HG03103 (cell line): ENCODE data around the gene BAMBI.

Source experiments
- ATAC-seq: cut with Tn5 transposase; IDR thresholded peaks from one replicate; pipeline ENCODE4 v1.9.1; 2021; ENCODE audit warnings: low read depth; ENCODE audit not compliant: unreplicated experiment

Gene BAMBI

DNA sequence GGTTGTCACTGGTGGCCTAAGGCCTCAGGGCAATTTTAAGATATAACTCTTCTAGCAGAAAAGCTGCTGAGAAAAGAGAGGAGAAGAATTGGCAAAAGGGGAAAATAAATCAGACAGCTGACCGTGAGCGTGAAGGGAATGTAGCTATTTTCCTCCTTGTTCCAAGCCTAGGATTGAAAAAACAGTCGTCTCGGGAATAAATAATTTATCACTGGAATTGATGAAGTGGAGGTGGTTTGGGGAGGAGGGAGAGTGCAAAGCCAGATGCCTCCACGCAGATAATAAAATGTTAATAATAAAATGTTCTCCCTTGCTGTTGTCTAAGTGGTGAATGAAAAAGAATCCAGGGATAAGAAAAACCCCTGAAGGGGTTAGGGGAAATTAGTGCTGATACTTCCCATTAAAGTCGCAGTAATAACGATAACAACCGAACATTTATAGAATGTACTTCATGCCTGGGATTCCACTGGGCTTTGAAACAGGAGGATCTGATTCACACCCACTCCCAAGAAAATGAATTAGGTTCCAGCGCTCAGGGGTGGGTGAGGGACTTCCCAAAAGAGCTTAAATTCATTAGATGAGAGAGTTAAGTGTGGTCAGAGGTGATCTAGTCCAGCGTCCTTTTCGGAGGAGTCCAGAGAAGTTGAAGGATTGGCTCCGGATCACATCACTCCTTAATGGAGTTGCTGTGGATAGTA, 27.3 kb downstream of the BAMBI start:
- ATAC-seq: no peak

DNA sequence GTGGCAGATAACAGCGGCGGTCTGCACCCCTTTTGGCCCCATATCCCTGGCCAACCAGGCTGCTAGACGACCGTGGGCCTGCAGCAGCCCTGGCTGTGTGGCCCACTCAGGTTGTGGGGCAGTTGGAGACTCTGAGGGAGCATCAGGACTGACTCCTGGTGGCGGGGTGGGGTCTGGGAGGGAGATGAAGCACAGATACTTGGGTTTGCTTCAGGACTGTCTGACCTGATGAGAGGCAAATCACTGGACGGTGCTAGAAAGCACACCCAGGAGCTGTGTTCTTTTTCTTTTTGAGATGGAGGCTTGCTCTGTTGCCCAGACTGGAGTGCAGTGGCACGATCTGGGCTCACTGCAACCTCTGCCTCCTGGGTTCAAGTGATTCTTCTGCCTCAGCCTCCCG, 28.2 kb downstream of the BAMBI start:
- no peak for ATAC-seq

DNA sequence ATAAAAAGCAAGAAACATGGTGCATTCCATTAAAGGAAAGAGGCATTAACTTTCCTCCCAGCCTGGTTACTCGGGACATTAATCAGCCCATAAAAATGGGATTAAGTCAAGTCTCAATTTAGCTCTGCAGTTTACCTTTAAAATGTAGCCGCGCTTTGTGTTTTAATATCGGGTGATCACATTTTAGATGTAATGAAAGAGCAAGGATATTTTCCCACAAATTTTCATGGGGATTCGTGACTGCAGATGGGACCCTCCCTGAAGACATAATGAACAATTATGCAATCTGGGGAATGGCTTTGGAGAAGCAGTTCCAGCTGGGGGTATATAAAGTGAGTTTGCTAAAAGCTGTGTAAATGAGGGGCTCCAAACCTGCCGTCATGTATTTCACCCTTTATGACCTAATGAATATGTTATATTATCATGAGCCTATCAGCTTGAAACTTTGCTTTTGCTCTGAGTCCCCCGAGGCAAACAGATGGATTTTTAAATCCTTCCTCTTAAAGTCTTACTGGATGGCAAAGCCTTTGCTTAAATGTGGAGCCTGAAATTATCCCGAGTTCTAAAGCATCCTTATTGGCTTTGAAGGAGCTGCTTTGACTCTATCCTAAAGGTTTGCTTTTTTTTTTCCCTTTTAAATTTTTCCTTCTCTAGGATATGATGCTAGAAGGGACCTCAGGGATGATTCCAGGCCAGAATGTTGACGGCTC, 31.8 kb downstream of the BAMBI start:
- no peak for ATAC-seq

DNA sequence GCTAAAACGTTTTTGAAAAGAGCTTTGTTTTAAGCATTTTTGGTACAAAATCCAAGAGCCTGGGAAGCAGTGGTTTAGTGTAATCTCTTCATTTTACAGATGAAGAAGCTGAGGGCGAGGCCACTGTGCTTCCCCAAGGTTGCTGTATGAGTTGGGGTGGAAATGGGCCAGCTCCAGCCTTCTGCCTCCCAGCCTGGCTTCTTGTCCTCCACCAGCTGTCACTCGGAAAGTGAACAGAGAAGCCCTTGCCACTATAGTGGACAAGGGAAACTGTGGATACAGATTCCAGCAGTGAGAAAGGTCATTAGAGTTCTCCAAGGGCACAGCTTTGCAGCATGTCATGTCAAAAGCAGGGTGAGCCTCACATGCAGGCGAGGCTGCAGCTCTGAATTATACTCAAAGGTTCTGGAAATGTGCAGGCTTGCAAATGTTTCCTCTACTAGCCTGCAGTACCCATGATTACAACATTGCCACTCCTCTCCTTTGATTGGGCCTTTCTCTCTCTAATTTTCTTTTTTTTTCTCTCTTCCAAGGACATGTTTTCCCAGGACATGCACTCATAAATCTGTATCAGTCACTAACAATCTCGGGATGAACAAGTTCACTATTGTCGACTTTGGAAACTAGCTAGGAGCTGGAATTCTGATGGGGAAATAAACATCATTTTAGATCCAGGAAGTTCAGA, 33.0 kb downstream of the BAMBI start:
- ATAC-seq: no peak

DNA sequence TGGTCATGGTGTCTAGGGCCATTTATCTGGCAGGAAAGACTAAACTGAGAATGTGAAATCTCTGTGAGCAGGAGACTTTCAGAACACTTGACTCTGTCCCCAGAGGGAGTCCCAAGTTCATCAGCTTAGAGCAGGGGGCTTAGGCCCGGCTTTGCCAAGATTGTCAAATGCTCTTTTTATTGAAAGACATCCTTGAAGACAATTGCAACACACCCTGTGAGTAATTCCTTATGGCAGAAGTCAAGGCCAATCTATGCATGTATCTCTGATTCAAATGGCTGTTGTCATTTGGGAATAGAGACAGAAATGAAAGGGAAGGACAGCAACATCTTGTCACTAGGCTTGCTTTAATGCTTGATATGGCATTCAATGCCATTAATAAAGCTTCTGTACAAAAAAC, 33.7 kb downstream of the BAMBI start:
- ATAC-seq: no peak

DNA sequence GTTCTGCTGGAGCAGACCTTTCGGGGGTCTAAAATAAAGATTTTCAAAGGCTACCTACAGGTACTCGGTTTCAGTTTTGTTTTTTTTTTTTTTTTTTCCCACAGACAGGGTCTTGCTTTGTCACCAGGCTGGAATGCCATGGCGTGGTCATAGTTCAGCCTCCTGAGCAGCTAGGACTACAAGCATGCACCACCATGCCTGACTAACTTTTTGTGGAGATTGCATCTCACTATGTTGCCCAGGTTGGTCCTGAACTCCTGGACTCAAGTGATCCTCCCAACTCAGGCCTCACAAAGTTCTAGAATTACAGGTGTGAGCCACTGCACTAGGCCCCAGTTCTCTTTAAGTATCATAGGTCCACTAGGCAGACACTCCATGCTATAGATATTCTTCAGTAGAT, 34.5 kb downstream of the BAMBI start:
- no peak for ATAC-seq

DNA sequence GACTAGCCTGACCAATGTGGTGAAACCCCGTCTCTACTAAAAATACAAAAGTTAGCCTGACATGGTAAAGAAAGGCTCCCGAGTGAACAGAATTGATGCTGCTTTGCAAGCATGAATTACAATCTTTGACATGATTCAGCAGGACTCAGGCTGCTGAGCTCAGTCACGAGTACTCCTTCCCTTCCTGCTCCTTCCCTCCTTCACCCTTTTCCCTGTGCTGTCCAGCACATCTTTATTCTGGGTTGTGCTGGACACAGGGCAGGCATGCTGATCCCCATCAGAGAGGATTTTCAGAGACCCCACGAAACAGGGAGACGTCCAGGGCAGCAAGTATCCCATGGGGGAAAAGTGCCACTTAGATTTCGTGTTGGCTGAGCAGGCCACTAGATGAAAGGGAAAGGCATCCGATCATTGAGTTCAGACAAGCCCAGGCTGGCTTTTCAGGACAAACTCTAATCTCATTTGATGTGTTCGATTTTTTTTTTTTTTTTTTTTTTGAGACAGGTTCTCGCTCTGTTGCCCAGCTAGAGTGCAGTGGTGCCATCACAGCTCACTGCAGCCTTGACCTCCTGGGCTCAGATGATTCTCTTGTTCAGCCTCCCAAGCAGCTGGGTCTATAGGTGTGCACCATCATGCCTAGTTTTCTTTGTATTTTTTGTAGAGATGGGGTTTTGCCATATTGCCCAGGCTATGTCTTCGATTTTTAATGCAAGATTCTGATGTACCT, 36.5 kb downstream of the BAMBI start:
- ATAC-seq: no peak

DNA sequence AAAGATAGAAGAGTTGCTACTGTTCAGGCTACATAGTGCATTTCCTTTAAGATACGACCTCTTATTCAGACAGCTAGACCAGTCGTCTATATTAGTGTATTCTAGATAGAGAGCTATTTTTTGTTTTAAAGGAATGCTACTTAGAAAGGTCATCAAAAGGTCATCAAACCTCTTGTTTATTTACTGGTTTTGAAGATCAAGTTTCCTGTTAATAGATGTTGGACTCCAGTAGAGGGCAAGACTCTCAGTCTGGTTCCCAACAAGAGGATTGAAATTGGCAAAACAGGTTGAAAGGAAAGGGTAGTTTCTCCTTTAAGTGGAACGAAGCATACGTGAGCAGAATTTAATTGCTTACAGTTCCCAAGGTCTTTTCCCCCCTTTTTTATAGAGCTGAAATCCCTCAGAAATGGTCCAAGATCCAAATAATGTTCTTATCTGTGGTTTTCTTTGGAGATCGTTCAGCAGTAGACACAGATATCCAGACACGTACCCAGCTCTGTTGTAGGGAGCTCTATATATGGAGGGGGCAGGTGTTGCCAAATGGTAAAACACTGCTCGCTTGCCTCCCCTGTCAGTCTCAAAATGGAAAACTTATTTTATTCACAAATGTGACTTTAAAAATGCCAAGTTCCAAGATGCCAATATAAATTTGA, 37.2 kb downstream of the BAMBI start:
- no peak for ATAC-seq

DNA sequence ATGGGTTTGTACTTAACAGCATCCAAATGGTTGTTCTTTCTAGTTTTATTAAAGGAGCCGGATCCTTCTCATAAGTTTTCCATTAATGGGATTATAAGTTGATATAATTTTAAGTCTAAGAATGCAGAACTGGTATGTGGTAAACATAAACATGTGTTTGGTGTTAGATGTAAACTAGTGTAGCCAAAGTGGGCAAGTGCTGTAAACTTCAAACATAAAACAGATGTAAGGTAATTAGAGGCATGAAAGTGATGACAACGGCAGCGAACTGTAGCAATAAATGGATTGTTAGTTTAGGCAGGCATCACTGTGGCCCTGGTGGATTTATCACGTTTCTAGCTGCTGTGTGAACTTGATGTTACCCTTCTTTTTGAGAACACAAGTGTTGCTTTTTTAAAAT, 37.9 kb downstream of the BAMBI start:
- ATAC-seq: no peak

DNA sequence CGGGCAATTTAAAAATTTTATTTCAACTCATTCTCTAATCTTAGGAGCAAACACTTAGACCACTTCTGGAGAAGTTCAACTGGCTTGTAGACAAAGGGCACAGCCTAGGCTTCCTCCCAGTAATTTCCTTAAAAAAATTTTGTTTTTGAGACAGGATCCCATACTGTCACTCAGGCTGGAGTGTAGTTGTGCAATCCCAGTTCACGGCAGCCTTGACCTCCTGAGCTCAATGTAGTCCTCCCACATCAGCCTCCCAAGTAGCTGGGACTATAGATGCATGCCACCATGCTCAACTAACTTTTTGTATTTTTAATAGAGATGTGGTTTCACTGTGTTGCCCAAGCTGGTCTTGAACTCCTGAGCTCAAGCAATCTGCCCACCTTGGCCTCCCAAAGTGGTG, 38.4 kb downstream of the BAMBI start:
- no peak for ATAC-seq

DNA sequence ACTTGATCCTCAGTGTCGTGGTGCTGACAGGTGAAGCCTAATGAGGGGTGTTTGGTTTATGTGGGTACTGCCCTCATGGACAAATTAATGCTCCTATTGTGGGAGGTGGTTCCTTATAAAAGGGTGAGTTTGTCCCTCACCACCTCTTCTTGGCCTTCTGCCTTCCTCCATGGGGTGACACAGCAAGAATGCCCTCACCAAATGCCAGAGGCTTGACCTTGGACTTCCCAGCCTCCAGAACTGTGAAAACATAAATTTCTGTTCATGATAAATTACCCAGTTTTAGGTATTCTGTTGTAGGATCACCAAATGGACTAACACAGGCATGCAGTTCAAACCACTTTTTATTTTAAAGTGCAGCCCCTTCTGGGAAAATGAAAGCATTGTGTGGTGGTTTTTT, 39.4 kb downstream of the BAMBI start:
- no peak for ATAC-seq

DNA sequence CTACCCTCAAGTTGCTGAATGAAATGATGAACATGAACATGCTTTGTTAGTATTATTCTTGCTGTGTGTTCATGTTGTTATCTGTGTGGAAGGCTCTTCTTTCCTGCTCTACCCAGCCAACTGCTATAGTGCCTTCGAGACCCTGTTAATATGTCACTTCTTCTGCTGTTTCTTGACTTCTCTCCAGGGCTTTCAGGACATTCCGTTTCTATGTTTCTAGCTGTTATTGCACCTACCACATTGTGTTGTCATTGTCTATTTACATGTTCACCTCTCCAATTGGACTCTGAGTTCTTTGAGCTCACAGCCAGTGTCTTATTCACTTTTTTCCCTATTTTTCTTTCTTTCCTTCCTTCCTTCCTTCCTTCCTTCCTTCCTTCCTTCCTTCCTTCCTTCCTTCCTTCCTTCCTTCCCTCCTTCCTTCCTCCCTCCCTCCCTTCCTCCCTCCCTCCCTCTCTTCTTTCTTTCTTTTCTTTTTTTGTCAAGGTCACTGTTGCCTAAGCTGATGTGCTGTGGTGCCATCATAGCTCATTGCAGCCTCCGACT, 40.4 kb downstream of the BAMBI start:
- ATAC-seq: no peak

DNA sequence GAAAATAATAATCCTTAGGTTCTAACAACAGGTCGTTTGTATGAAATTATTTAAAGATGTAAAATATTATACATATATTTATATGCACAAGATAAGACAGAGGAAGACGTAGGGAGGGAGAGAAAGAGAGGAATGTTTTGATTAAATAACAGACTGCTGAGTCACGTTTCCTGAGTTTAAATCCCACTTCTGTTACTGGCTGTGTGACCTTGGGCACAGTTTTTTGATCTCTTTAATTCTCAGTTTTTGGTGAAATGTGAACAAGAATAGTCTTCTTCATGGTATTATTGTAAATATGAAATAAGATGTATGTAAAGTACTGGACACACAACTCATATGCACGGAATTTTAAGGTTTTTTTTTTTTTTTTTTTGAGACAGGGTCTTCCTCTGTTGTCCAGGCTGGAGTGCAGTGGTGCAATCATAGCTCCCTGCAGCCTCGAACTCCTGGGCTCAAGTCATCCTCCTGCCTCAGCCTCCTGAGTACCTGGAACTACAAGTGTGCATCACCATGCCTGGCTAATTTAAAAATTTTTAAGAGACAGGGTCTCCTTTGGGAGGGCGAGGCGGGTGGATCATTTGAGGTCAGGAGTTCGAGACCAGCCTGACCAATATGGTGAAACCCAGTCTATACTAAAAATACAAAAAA, 42.6 kb downstream of the BAMBI start:
- ATAC-seq: no peak

DNA sequence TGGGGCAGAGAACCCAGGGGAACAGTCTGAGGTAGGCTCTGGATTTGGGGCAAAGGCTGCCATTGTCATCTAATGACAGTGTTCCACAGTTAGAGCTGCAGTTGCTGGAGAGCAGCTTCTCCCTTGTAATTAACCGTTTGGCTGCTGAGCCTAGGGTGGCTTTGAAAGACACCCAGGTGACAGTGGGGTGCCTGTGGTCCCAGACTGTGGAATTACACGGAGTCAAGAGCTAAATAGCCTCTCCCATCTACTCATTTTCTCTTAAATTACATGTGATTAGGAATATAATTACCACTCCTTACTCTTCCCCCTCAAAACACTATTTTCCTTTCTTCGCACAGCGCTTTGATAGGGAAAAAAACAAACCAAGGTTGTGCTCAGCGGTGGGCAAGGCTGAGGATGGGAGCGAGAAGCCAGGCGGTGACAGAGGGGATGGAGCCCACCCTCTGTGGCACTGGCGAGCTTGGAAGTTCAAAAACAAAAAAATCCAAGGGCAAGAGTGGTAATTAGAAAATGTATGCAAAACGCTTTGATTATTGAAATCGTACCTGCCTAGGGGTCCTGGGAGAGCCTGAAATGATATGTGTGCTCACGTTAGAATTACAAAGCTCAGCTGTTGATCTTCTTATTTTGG, 44.1 kb downstream of the BAMBI start:
- ATAC-seq: no peak

DNA sequence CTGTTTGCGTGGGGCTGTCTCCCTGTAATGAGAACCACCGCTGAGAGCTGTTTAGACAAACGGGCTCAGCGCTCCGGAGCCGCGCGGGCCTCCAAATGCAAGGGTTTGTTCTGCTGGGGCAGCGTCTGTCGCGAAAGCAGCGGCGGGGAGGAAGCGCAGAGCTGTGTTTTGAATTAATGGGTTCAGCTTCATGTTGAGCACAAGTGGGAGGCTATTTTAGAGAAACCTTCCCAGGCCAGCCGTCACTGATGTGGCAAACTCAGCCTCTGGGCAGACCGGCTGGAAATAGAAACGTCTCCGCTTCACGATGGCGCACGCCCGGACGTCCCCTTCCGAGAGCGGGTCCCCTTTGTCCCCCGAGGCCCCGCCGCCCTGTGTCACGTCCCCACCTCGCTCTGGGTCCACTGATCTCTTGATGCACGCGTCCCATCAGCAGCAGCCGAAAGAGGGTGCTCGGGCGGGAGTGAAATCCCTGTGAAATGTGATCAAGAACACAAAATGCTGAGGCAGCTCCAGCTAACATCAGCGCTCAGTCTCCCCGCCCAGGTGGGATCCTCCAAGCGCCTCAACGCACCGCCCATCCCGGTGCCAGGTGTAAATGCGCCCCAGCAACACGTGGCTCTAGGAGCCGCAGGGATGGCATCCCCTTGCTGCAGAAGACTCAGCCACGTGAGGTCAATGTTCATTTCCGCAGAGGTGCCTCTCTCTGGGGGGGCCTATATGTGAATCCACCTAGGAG, 44.9 kb downstream of the BAMBI start:
- no peak for ATAC-seq

DNA sequence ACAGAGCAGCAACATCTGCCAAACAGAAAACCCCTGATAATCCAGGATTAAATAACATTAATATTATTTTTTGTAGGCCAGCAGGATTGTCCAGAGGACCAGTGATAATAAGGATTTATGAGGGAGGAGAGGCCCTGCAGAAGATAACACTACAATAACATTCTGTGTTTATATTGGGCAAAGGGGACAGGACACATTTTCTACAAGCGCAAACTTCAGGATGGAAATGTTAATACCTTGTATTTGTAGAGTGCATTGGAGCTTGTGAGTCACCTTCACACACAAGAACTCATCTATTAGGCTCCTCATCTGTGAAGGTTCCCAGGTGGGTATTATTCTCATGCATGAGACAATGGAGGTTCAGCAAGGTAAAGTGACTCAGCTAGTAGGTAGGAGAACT, 51.0 kb downstream of the BAMBI start:
- no peak for ATAC-seq

DNA sequence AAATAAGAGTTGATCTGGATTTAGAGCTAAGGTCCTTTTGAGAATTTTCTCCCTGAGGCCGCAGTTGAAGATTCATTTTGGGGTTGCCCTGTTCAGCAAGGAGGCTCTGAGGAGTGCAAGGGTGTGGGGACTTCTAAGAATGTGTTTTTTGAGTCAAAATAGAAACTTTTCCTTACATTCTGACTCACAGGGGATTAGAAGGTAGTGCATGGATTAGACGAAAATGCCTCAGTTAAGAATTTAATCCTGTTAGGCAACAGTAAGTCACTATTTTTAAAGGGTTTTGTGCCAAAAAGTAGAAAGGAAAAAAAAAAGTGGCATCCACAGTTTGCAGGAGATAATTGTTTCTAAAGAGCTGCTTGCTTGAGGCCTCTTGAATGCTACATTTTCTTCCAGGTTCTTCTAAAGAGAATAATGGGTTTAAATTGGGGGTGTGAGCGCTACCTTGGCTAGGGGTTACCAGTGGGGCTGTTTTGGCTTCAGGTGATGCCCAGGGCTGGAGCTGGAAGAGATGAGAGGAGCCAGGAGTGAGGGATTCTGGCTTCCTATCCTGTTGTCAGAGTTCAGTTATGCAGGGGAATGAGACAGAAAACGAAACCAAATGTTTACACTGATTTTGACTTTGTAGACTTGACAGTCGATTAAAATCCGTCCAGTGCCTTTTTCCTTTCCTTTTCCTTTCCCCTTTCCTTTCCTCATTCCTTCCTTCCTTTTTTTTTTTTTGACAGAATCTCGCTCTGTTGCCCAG, 52.9 kb downstream of the BAMBI start:
- ATAC-seq: no peak

DNA sequence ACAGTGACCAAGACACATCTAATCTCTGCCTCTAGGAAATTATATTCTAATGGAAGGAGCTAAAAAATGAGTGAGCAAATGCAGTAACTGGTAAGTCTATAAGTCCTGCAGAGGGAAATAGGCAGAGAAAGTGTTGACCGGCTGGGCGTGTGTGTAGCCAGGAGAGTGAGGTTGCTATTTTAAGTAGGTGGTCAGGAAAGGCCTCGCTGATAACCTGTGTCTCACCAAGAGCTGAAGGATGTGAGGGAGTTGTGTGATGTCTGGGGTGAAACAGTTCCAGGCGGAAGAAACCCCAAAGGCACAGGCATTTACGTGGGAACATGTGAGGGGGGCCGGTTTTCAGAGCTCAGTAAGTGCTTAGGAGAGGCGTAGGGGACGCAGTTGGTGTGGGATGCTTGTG, 54.8 kb downstream of the BAMBI start:
- ATAC-seq: no peak
